Adrenal gland (tissue), 12 donors: ENCODE results near the gene TNKS1BP1. TPM values are rescaled to one million over a fixed set of nuclear protein-coding genes. Genes with fewer than 3 reads are reported as not detected.

Experiments
- DNase-seq, 7 donors: peaks; one replicate each; pipeline ENCODE4 v3.0.0-alpha.2; 2019 to 2020
- H3K27ac ChIP-seq, 5 donors: fragments of 200-600 bp; sonication (generic) in 4 of 5; 1 replicate in 3 of 5; 2 replicates in 2 of 5; pipeline versions ENCODE4 v1.5.1 to v1.8.0; 2016 to 2020; ENCODE audit warnings: mild to moderate bottlenecking in 1 of 5
- H3K27me3 ChIP-seq: fragments of 200-600 bp; 2 replicates; pipeline ENCODE4 v1.8.0; 2021
- H3K36me3 ChIP-seq, 2 donors: fragments of 200-600 bp; replicated peaks in 1 of 2; 1 replicate in 1 of 2; 2 replicates in 1 of 2; pipeline versions ENCODE4 v1.5.1 to v1.8.0; 2018 to 2022
- H3K4me1 ChIP-seq, 2 donors: fragments of 200-600 bp; replicated peaks in 1 of 2; 1 replicate in 1 of 2; 2 replicates in 1 of 2; pipeline versions ENCODE4 v1.5.1 to v1.8.0; 2018 to 2021
- H3K4me3 ChIP-seq, 4 donors: fragments of 200-600 bp; sonication (generic) in 3 of 4; one replicate each; pipeline ENCODE4 v1.5.1; 2016 to 2018
- H3K9me3 ChIP-seq, 3 donors: fragments of 200-600 bp; sonication (generic) in 1 of 3; replicated peaks in 1 of 3; 1 replicate in 2 of 3; 2 replicates in 1 of 3; pipeline versions ENCODE4 v1.5.1 to v1.8.0; 2016 to 2021
- CTCF ChIP-seq, 6 experiments: fragments of 450-650 bp in 4 of 6; fragments of 200-600 bp in 2 of 6; sonication (generic) in 1 of 6; IDR thresholded peaks; 1 replicate in 5 of 6; 2 replicates in 1 of 6; pipeline versions ENCODE4 v1.5.1 to v1.8.0; 2016 to 2021; ENCODE audit warnings: antibody characterized with exemption in 6 of 6, mild to moderate bottlenecking in 2 of 6, moderate library complexity in 1 of 6
- POLR2A ChIP-seq, 2 donors: fragments of 450-650 bp; IDR thresholded peaks; one replicate each; pipeline ENCODE4 v1.6.1; 2017; ENCODE audit warnings: antibody characterized with exemption in 2 of 2, mild to moderate bottlenecking in 2 of 2, moderate library complexity in 1 of 2
- WGBS, 4 donors: extraction: QIAGEN DNeasy Blood & Tissue Kit in 2 of 4; methylation state at CpG; one replicate each; pipeline versions ENCODE4 v1.1.5 to v1.1.7; 2013 to 2017; 5-methylcytosine and 5-hydroxymethylcytosine counted together
- intact Hi-C, 2 donors: fragments of 100-400 bp; cut with DNase I; formaldehyde crosslinking; loops; one replicate each; pipeline versions ENCODE4 v1.14.1 to v1.15.0; 2022 to 2023
- polyA plus RNA-seq, 3 donors: library from polyadenylated mRNA; stranded (reverse); fragments of 200-250 nt in 2 of 3; fragments of 350-450 nt in 1 of 3; fragmentation: Illumina TruSeq in 1 of 3; extraction: RNeasy Lipid Tissue Mini Kit (QIAGEN cat#74804) in 1 of 3; gene quantifications; one replicate each; pipeline ENCODE4 v1.2.3, GENCODE V29; 2013 to 2014
- total RNA-seq, 9 donors: library from RNA; depleted of rRNA in 4 of 9; stranded (reverse); fragments of >200 nt in 4 of 9; fragments of 120-200 nt in 1 of 9; fragmentation: NEBNext Ultra II Directional in 1 of 9; extraction: Animal tissue kit (Norgen Biotek cat#: 25700) in 1 of 9; gene quantifications; one replicate each; pipeline versions ENCODE4 v1.1.0 to v1.2.4, GENCODE V29; 2013 to 2023
- donor health status: healthy with polysubstance abuse.
- donor health status: Bipolar disorder and iron deficiency.
- donor health status: DM: yes; HTN: yes; CAD: no.
- donor health status: DM: no; HTN: no; CAD: no.
- donor health status: DM: no; HTN: no; CAD: no.
- donor health status: DM: yes; HTN: yes; CAD: no.

TNKS1BP1 gene
- total and polyA plus RNA-seq, 12 donors: 24.5 to 338 (median 140) TPM

- TF ChIP-seq POLR2A (IDR thresholded peaks at IDR 0.05) (no peak), CTCF (IDR thresholded peaks at IDR 0.05) (no peak)
- H3K4me3 ChIP-seq: no peak overlapping the region
- DNase-seq: no peak
- no peak overlapping the region for H3K27ac ChIP-seq
- H3K4me1 ChIP-seq: peaks cover 10 to 22% of the 10 kb centered on the region in 2 donors
- no peaks in the 10 kb centered on the region for H3K9me3 ChIP-seq
- intact Hi-C loops: no loop called here
- WGBS, 4 donors: 92 to 97% (median 95%) methylated on average over 9 of the region's 9 CpGs
- peaks cover 0 to 76% of the 10 kb centered on the region in 2 donors for H3K36me3 ChIP-seq
- no peaks in the 10 kb centered on the region for H3K27me3 ChIP-seq
Observed at GRCh38 chr11:57330029-57330428, 5.3 kb upstream of the TNKS1BP1 start.

- no peak for DNase-seq
- Histone ChIP-seq H3K27ac (peak overlapping the region in 1 of 5 donors; percentile 7), H3K4me3 (no peak overlapping the region), H3K9me3 (no peaks in the 10 kb centered on the region), H3K36me3 (peaks cover 0 to 63% of the 10 kb centered on the region in 2 donors), H3K27me3 (no peaks in the 10 kb centered on the region), H3K4me1 (peaks cover 19 to 27% of the 10 kb centered on the region in 2 donors)
- WGBS, 4 donors: 93 to 98% (median 97%) methylated on average over 5 of the region's 5 CpGs
- intact Hi-C loops: no loop called here
- TF ChIP-seq POLR2A (IDR thresholded peaks at IDR 0.05): no peak
- no peak for TF ChIP-seq CTCF (IDR thresholded peaks at IDR 0.05)
Observed at GRCh38 chr11:57327721-57328120, 3.0 kb upstream of the TNKS1BP1 start.

GRCh38 chr11:57325735-57326048, 940 bp upstream of the TNKS1BP1 start:
- peak in 5 of 7 donors; percentile 72 to 92 (median 81) for DNase-seq
- WGBS, 4 donors: 8 to 15% (median 12%) methylated on average over 5 to 6 of the region's 6 CpGs
- Histone ChIP-seq H3K36me3 (peaks cover 0 to 44% of the 10 kb centered on the region in 2 donors), H3K4me1 (peaks cover 38 to 46% of the 10 kb centered on the region in 2 donors), H3K4me3 (peak overlapping the region in 2 of 4 donors; percentile 79 to 92), H3K27me3 (no peaks in the 10 kb centered on the region), H3K9me3 (no peaks in the 10 kb centered on the region), H3K27ac (peak overlapping the region; percentile 82 to 100 (median 98))
- no peak for TF ChIP-seq CTCF (IDR thresholded peaks at IDR 0.05)
- TF ChIP-seq POLR2A (IDR thresholded peaks at IDR 0.05): peak; percentile 6 to 29
- intact Hi-C loops: no loop called here

- no peaks in the 10 kb centered on the region for H3K9me3 ChIP-seq
- H3K4me3 ChIP-seq: peak overlapping the region; percentile 20 to 92 (median 64)
- peak overlapping the region; percentile 75 to 100 (median 98) for H3K27ac ChIP-seq
- peak; percentile 61 to 79 (median 64) for DNase-seq
- peaks cover 45 to 56% of the 10 kb centered on the region in 2 donors for H3K4me1 ChIP-seq
- peak in 1 of 2 donors; percentile 20 for TF ChIP-seq POLR2A (IDR thresholded peaks at IDR 0.05)
- TF ChIP-seq CTCF (IDR thresholded peaks at IDR 0.05): no peak
- WGBS, 4 donors: 0 to 8% (median 1%) methylated on average over 2 to 60 of the region's 64 CpGs
- intact Hi-C loops: no loop called here
- H3K36me3 ChIP-seq: peaks cover 0 to 44% of the 10 kb centered on the region in 2 donors
- no peaks in the 10 kb centered on the region for H3K27me3 ChIP-seq
Observed at GRCh38 chr11:57324154-57324885, 432 bp downstream of the TNKS1BP1 start.
